PC-3 (cell line): Measurements from ENCODE around the gene SH3PXD2A. TPM values are rescaled to one million over a fixed set of nuclear protein-coding genes. Genes with fewer than 3 reads are reported as not detected.

Source experiments
- ATAC-seq: fragments of 200-7000 bp; cut with Tn5 transposase; 2 replicates; pipeline ENCODE4 v1.9.1; 2020; ENCODE audit warnings: mild to moderate bottlenecking, moderate library complexity
- BruUV-seq: library from RNA; stranded (reverse); fragments of 400-500 nt; replicated peaks from 2 replicates; lab custom pipeline; 2021; lab: Mats Ljungman, UMichigan
- CTCF ChIA-PET: fragments of 300-600 bp; sonication (Branson Sonifier 250); formaldehyde crosslinking; loops from one replicate; lab custom pipeline; 2022; ENCODE audit warnings: antibody characterized with exemption; lab: Charles Lee
- POLR2A ChIA-PET: fragments of 300-600 bp; sonication (Branson Sonifier 250); formaldehyde crosslinking; loops from one replicate; lab custom pipeline; 2022; ENCODE audit warnings: antibody characterized with exemption; ENCODE audit not compliant: unreplicated experiment; lab: Charles Lee
- DNase-seq: peaks from one replicate; pipeline ENCODE4 v3.0.0-alpha.2; 2015
- H2AFZ ChIP-seq: fragments of 300-600 bp; sonication (generic); 2 replicates; pipeline ENCODE4 v1.6.0; 2016; ENCODE audit warnings: antibody characterized with exemption, low read length
- H3F3A ChIP-seq: fragments of 300-600 bp; sonication (generic); one replicate; pipeline ENCODE4 v1.6.0; 2017; ENCODE audit warnings: antibody characterized with exemption, low read length, control low read depth, mild to moderate bottlenecking; ENCODE audit not compliant: unreplicated experiment
- H3K27ac ChIP-seq: fragments of 300-600 bp; sonication (generic); 2 replicates; pipeline ENCODE4 v1.5.1; 2016; ENCODE audit warnings: mild to moderate bottlenecking, low read length
- H3K27me3 ChIP-seq: fragments of 300-600 bp; sonication (generic); 2 replicates; pipeline ENCODE4 v1.6.1; 2016; ENCODE audit warnings: low read length, mixed read lengths
- H3K36me3 ChIP-seq: fragments of 300-600 bp; sonication (generic); 2 replicates; pipeline ENCODE4 v1.6.1; 2016; ENCODE audit warnings: low read depth, mixed run types, low read length, mixed read lengths
- H3K4me1 ChIP-seq: fragments of 300-600 bp; sonication (generic); 2 replicates; pipeline ENCODE4 v1.5.1; 2016; ENCODE audit warnings: low read length; ENCODE audit not compliant: insufficient read depth
- H3K4me2 ChIP-seq: fragments of 300-600 bp; sonication (generic); 2 replicates; pipeline ENCODE4 v1.6.0; 2016; ENCODE audit warnings: low read length
- H3K4me3 ChIP-seq: fragments of 300-600 bp; sonication (generic); 2 replicates; pipeline ENCODE4 v1.5.1; 2016; ENCODE audit warnings: mild to moderate bottlenecking, low read length, mixed read lengths
- H3K79me2 ChIP-seq: fragments of 300-600 bp; sonication (generic); 2 replicates; pipeline ENCODE4 v1.6.1; 2017; ENCODE audit warnings: low read length, mixed read lengths
- H3K9ac ChIP-seq: fragments of 300-600 bp; sonication (generic); 2 replicates; pipeline ENCODE4 v1.6.0; 2016; ENCODE audit warnings: mild to moderate bottlenecking, low read length
- H3K9me2 ChIP-seq: fragments of 300-600 bp; sonication (generic); replicated peaks from 2 replicates; pipeline ENCODE4 v1.6.1; 2016; ENCODE audit warnings: mixed run types, low read length, mixed read lengths
- H3K9me3 ChIP-seq: fragments of 300-600 bp; sonication (generic); 2 replicates; pipeline ENCODE4 v1.6.1; 2016; ENCODE audit warnings: low read length, mixed read lengths
- H4K20me1 ChIP-seq: fragments of 300-600 bp; sonication (generic); 2 replicates; pipeline ENCODE4 v1.6.1; 2016; ENCODE audit warnings: low read length, mixed read lengths
- CTCF ChIP-seq: fragments of 300-600 bp; sonication (generic); conservative IDR thresholded peaks from 2 replicates; pipeline ENCODE4 v1.5.1; 2017; ENCODE audit warnings: antibody characterized with exemption, low read depth, mild to moderate bottlenecking, low read length
- EZH2 ChIP-seq: fragments of 300-600 bp; sonication (generic); IDR thresholded peaks from one replicate; pipeline ENCODE4 v1.6.1; 2017; ENCODE audit warnings: antibody characterized with exemption, mild to moderate bottlenecking, low read length; ENCODE audit not compliant: unreplicated experiment
- EZH2phosphoT487 ChIP-seq: fragments of 300-600 bp; sonication (generic); IDR thresholded peaks from 2 replicates; pipeline ENCODE4 v1.6.1; 2018; ENCODE audit warnings: mild to moderate bottlenecking, antibody characterized with exemption, low read length, borderline replicate concordance
- intact Hi-C: fragments of 100-400 bp; cut with micrococcal nuclease; formaldehyde crosslinking; loops from 2 replicates; pipeline ENCODE4 v1.9.0; 2023
- total RNA-seq: library from RNA; depleted of rRNA; stranded (reverse); fragments of >200 nt; gene quantifications from 2 replicates; pipeline ENCODE4 v1.2.3, GENCODE V29; 2014

Gene SH3PXD2A
- total RNA-seq, 1 experiment from 2014 or later: 3.4 TPM

GRCh38 chr10:103638948-103639347 lies 216.4 kb downstream of the SH3PXD2A start:
- Histone ChIP-seq H3K36me3 (no peaks in the 10 kb centered on the region), H3K4me2 (no peak overlapping the region), H3K27me3 (no peaks in the 10 kb centered on the region), H3K9me2 (no peaks in the 10 kb centered on the region), H3K4me1 (no peaks in the 10 kb centered on the region), H3K27ac (no peak overlapping the region), H4K20me1 (no peaks in the 10 kb centered on the region), H3K9me3 (no peaks in the 10 kb centered on the region), H3F3A (no peaks in the 10 kb centered on the region), H3K79me2 (no peaks in the 10 kb centered on the region), H2AFZ (no peak overlapping the region), H3K4me3 (no peak overlapping the region), H3K9ac (no peak overlapping the region)
- TF ChIP-seq CTCF (no peak), EZH2phosphoT487 (no peak), EZH2 (no peak)
- ChIA-PET CTCF (no interaction called here), POLR2A (no interaction called here)
- DNase-seq: no peak
- no TSS peak for BruUV-seq
- intact Hi-C loops: no loop called here
- ATAC-seq: no peak

GRCh38 chr10:103637927-103638557 lies 217.3 kb downstream of the SH3PXD2A start:
- POLR2A ChIA-PET: no interaction called here
- H2AFZ ChIP-seq: no peak overlapping the region
- H3K9ac ChIP-seq: no peak overlapping the region
- ATAC-seq (no peak), DNase-seq (no peak)
- CTCF ChIA-PET: no interaction called here
- no peaks in the 10 kb centered on the region for H3F3A ChIP-seq
- no peak overlapping the region for H3K4me2 ChIP-seq
- no peak for TF ChIP-seq CTCF
- TF ChIP-seq EZH2phosphoT487: no peak
- TF ChIP-seq EZH2: no peak
- intact Hi-C loops: no loop called here
- H3K79me2 ChIP-seq: no peaks in the 10 kb centered on the region
- H3K4me3 ChIP-seq: no peak overlapping the region
- no peak overlapping the region for H3K27ac ChIP-seq
- no TSS peak for BruUV-seq
- H4K20me1 ChIP-seq: no peaks in the 10 kb centered on the region
- H3K27me3 ChIP-seq: no peaks in the 10 kb centered on the region
- no peaks in the 10 kb centered on the region for H3K36me3 ChIP-seq
- no peaks in the 10 kb centered on the region for H3K4me1 ChIP-seq
- H3K9me3 ChIP-seq: no peaks in the 10 kb centered on the region
- H3K9me2 ChIP-seq: no peaks in the 10 kb centered on the region

- no peak overlapping the region for H3K27ac ChIP-seq
- DNase-seq (no peak), ATAC-seq (no peak)
- no TSS peak for BruUV-seq
- H3K9me3 ChIP-seq: no peaks in the 10 kb centered on the region
- ChIA-PET CTCF (no interaction called here), POLR2A (no interaction called here)
- H3K9ac ChIP-seq: no peak overlapping the region
- H3K27me3 ChIP-seq: no peaks in the 10 kb centered on the region
- H3K36me3 ChIP-seq: no peaks in the 10 kb centered on the region
- no peak overlapping the region for H2AFZ ChIP-seq
- intact Hi-C loops: no loop called here
- no peaks in the 10 kb centered on the region for H3K4me1 ChIP-seq
- no peak overlapping the region for H3K4me3 ChIP-seq
- H3F3A ChIP-seq: no peaks in the 10 kb centered on the region
- H3K9me2 ChIP-seq: no peaks in the 10 kb centered on the region
- no peaks in the 10 kb centered on the region for H4K20me1 ChIP-seq
- TF ChIP-seq EZH2phosphoT487 (no peak), CTCF (no peak), EZH2 (no peak)
- no peak overlapping the region for H3K4me2 ChIP-seq
- H3K79me2 ChIP-seq: no peaks in the 10 kb centered on the region
Measured at GRCh38 chr10:103637011-103637410, 218.4 kb downstream of the SH3PXD2A start.
